Mucosa of gallbladder (tissue), 1 donor: Measurements from ENCODE around the gene PML. TPM values are rescaled to one million over a fixed set of nuclear protein-coding genes. Genes with fewer than 3 reads are reported as not detected.
A peak's percentile ranks its signal among the peaks of the same experiment; 100 is the strongest.
"Not testable (repeated sequence)": the region's sequence is repeated elsewhere in the genome, so short reads cannot be mapped to it uniquely, and the experiment has no call there.

ENCODE experiments used
- DNase-seq: peaks from one replicate; pipeline ENCODE4 v3.0.0-alpha.2; 2020; ENCODE audit warnings: low spot score
- total RNA-seq: library from RNA; stranded (reverse); gene quantifications from one replicate; pipeline ENCODE4 v1.2.1, GENCODE V29; 2021
- donor health status: DM: no; HTN: no; CAD: no.

Gene PML
- total RNA-seq, 1 donor from 2014 or later: 59.6 TPM

GRCh38 chr15:74038707-74039655, 44.5 kb downstream of the PML start:
- DNase-seq: no peak

- no peak for DNase-seq
Observed at GRCh38 chr15:74039656-74040010, 45.1 kb downstream of the PML start.

- DNase-seq: peak; percentile 64
Observed at GRCh38 chr15:74040109-74040850, 45.8 kb downstream of the PML start.

- no peak for DNase-seq
Observed at GRCh38 chr15:74041311-74041756, 46.8 kb downstream of the PML start.

- no peak for DNase-seq
Observed at GRCh38 chr15:74041777-74042435, 47.4 kb downstream of the PML start.

- no peak for DNase-seq
Observed at GRCh38 chr15:74042603-74043424, 48.3 kb downstream of the PML start.

GRCh38 chr15:74043425-74044266, 49.1 kb downstream of the PML start:
- DNase-seq: no peak

- no peak for DNase-seq
Observed at GRCh38 chr15:74044267-74045110, 50.0 kb downstream of the PML start.

- no peak for DNase-seq
Observed at GRCh38 chr15:74045184-74045583, 50.7 kb downstream of the PML start.

GRCh38 chr15:74045636-74046274, 51.2 kb downstream of the PML start:
- DNase-seq: no peak

- DNase-seq: no peak
Observed at GRCh38 chr15:74046275-74046674, 51.8 kb downstream of the PML start.

- no peak for DNase-seq
Observed at GRCh38 chr15:74050127-74050526, 55.6 kb downstream of the PML start.

GRCh38 chr15:74050556-74051234, 56.2 kb downstream of the PML start:
- DNase-seq: no peak

GRCh38 chr15:74052271-74053260, 58.0 kb downstream of the PML start:
- DNase-seq: not testable (repeated sequence)

GRCh38 chr15:74053517-74053916, 59.0 kb downstream of the PML start:
- no peak for DNase-seq

GRCh38 chr15:74053941-74054529, 59.5 kb downstream of the PML start:
- DNase-seq: peak; percentile 70

GRCh38 chr15:74055804-74056203, 61.3 kb downstream of the PML start:
- DNase-seq: no peak
